Keratinocyte (primary cell): ENCODE data around the gene UPB1. TPM values are rescaled to one million over a fixed set of nuclear protein-coding genes. Genes with fewer than 3 reads are reported as not detected.
A peak's percentile ranks its signal among the peaks of the same experiment; 100 is the strongest.

Experiments
- DNase-seq: peaks from one replicate; pipeline ENCODE4 v3.0.0-alpha.2; 2011; ENCODE audit warnings: low read depth, missing footprints, low spot score
- FAIRE-seq: peaks from 2 replicates; lab custom pipeline; 2011; peaks lifted over from hg19 to GRCh38; lab: Jason Lieb, UNC
- H2AFZ ChIP-seq: 2 replicates; pipeline ENCODE4 v1.6.0; 2012; ENCODE audit warnings: low read length, control low read depth, inconsistent platforms; ENCODE audit not compliant: control insufficient read depth
- H3K27ac ChIP-seq: 2 replicates; pipeline ENCODE4 v1.5.1; 2011; ENCODE audit warnings: low read length; ENCODE audit not compliant: control insufficient read depth, insufficient read depth
- H3K27me3 ChIP-seq: 3 replicates; pipeline ENCODE4 v1.6.0; 2011; ENCODE audit warnings: low read length; ENCODE audit not compliant: control insufficient read depth, insufficient read depth; ENCODE audit errors: extremely low read depth
- H3K36me3 ChIP-seq, 2 experiments: 2 replicates in 1 of 2; 3 replicates in 1 of 2; pipeline ENCODE4 v1.5.1; 2011; ENCODE audit warnings: low read length in 2 of 2, mild to moderate bottlenecking in 1 of 2; ENCODE audit not compliant: control insufficient read depth in 2 of 2, insufficient read depth in 2 of 2; ENCODE audit errors: extremely low read depth in 1 of 2
- H3K4me1 ChIP-seq: 3 replicates; pipeline ENCODE4 v1.5.1; 2011; ENCODE audit warnings: low read length; ENCODE audit not compliant: control insufficient read depth, insufficient read depth; ENCODE audit errors: extremely low read depth
- H3K4me2 ChIP-seq: 3 replicates; pipeline ENCODE4 v1.6.0; 2011; ENCODE audit warnings: low read depth, low read length; ENCODE audit not compliant: control insufficient read depth, insufficient read depth; ENCODE audit errors: extremely low read depth
- H3K4me3 ChIP-seq, 3 experiments: fragments of 200-600 bp in 1 of 3; sonication (generic) in 1 of 3; 2 replicates in 2 of 3; 3 replicates in 1 of 3; pipeline ENCODE4 v1.5.1; 2011 to 2016; ENCODE audit warnings: low read length in 3 of 3, mild to moderate bottlenecking in 3 of 3, control low read depth in 2 of 3, inconsistent platforms in 1 of 3, low read depth in 1 of 3, mixed read lengths in 1 of 3, mixed run types in 1 of 3, moderate library complexity in 1 of 3; ENCODE audit not compliant: control insufficient read depth in 2 of 3, insufficient read depth in 2 of 3; ENCODE audit errors: extremely low read depth in 1 of 3
- H3K79me2 ChIP-seq: 2 replicates; pipeline ENCODE4 v1.6.0; 2012; ENCODE audit warnings: low read length; ENCODE audit not compliant: control insufficient read depth, insufficient read depth
- H3K9ac ChIP-seq: 3 replicates; pipeline ENCODE4 v1.6.0; 2011; ENCODE audit warnings: low read length; ENCODE audit not compliant: control insufficient read depth, insufficient read depth; ENCODE audit errors: extremely low read depth
- H3K9me1 ChIP-seq: 3 replicates; pipeline ENCODE4 v1.6.0; 2011; ENCODE audit warnings: low read length; ENCODE audit not compliant: control insufficient read depth, insufficient read depth; ENCODE audit errors: extremely low read depth
- H3K9me3 ChIP-seq: 2 replicates; pipeline ENCODE4 v1.5.1; 2012; ENCODE audit warnings: low read depth, low read length; ENCODE audit not compliant: control insufficient read depth
- H4K20me1 ChIP-seq: 3 replicates; pipeline ENCODE4 v1.6.0; 2011; ENCODE audit warnings: low read length; ENCODE audit not compliant: control insufficient read depth, insufficient read depth; ENCODE audit errors: extremely low read depth
- EZH2 ChIP-seq: IDR thresholded peaks from one replicate; pipeline ENCODE4 v1.6.1; 2012; ENCODE audit warnings: inconsistent platforms, mild to moderate bottlenecking, low read length, moderate library complexity
- dilution Hi-C: fragments of 300-500 bp; cut with MboI; formaldehyde crosslinking; loops from one replicate; pipeline ENCODE4 v1.7.0; 2020; ENCODE audit warnings: low sequenced_read_pairs; ENCODE audit not compliant: extremely low pct_ligation_motif_present
- polyA plus RNA-seq, 5 experiments: library from polyadenylated mRNA; depleted of rRNA in 3 of 5; stranded (reverse) in 3 of 5; stranded (forward) in 1 of 5; unstranded in 1 of 5; fragments of >200 nt; gene quantifications; 1 replicate in 1 of 5; 2 replicates in 3 of 5; 3 replicates in 1 of 5; pipeline versions ENCODE4 v1.2.1 to v1.2.3, GENCODE V29; 2011 to 2012; ENCODE audit warnings: missing spikeins in 2 of 5, low read depth in 1 of 5, low replicate concordance in 1 of 5
- TF ChIP-seq, protein P1 (sequence below), 3 experiments: IDR thresholded peaks in 1 of 3; conservative IDR thresholded peaks in 1 of 3; optimal IDR thresholded peaks in 1 of 3; 2 replicates in 2 of 3; 3 replicates in 1 of 3; pipeline versions ENCODE3 to v1.5.1; 2011; ENCODE audit warnings: low read length in 3 of 3, mild to moderate bottlenecking in 3 of 3, moderate library complexity in 2 of 3, control low read depth in 1 of 3, inconsistent platforms in 1 of 3; ENCODE audit not compliant: insufficient read depth in 2 of 3; ENCODE audit errors: extremely low read depth in 1 of 3

UPB1 gene
- polyA plus RNA-seq, 1 donor (not counting 4 experiments of a cell fraction or from before 2014, with no cell fraction given): not detected

DNA sequence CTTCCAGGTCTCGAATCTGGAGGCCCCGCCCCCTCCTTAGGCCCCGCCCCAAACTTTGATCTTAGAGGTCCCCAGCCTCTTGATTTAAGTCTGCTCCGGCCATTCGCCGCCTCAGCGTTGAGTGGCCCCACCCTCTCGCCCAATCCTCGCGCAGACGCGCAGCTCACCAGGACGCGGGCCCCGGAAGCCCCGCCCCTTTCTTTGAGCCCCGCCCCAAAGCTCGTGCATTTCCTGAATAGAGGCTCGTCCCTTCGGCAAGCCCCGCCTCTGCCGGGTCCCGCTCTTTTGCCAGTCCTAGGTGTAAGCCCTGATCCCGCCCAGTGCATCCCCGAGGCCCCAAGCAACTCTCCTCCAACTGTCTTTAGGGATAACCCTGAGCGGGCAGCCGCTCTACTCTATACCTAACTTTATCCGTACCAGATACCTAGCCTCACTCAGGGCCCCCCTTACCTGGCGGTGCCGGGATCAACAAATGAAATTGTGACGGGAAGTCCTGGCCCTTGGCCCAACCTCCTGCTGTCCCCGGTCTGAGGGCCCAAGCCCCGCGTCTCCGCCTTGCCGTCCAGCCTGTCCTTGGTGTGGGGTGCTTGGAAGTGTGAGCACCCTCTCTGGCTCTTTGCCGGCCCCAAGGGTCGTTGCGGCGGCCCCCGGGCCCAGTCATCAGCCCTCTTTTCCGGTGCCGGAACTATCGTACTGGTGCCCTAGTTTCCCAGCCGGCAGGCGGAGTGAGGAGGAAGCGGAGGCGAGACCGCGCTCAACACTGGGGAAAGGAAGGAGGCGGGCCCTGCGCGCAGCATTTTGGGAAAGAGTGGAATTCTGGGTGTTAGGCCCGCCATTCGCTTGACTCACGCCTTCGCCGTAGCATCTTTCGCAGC, 60.3 kb downstream of the UPB1 start, which contains the start of gene SNRPD3:
Gene SNRPD3 (plus strand): TSS at position 835 of the 875 bp plus-strand sequence. CDS start 1,676 bp downstream, outside the sequence.
- TF ChIP-seq, protein P1, sequence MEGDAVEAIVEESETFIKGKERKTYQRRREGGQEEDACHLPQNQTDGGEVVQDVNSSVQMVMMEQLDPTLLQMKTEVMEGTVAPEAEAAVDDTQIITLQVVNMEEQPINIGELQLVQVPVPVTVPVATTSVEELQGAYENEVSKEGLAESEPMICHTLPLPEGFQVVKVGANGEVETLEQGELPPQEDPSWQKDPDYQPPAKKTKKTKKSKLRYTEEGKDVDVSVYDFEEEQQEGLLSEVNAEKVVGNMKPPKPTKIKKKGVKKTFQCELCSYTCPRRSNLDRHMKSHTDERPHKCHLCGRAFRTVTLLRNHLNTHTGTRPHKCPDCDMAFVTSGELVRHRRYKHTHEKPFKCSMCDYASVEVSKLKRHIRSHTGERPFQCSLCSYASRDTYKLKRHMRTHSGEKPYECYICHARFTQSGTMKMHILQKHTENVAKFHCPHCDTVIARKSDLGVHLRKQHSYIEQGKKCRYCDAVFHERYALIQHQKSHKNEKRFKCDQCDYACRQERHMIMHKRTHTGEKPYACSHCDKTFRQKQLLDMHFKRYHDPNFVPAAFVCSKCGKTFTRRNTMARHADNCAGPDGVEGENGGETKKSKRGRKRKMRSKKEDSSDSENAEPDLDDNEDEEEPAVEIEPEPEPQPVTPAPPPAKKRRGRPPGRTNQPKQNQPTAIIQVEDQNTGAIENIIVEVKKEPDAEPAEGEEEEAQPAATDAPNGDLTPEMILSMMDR (optimal IDR thresholded peaks at IDR 0.05 in 1 of 3, IDR thresholded peaks at IDR 0.05 in 1 of 3, conservative IDR thresholded peaks at IDR 0.05 in 1 of 3; ENCODE audit: extremely low read depth in 1 of 3, insufficient read depth in 2 of 3, low read length in 3 of 3): peak in 1 of 3 experiments; percentile 5
- TF ChIP-seq EZH2: no peak
- Histone ChIP-seq H3K4me2 (peak within 1 kb of the TSS; percentile 99), H3K4me3 (peak within 1 kb of the TSS; percentile 69 to 99 (median 87)), H3K27ac (peak within 1 kb of the TSS; percentile 98), H3K27me3 (no peaks in the 10 kb centered on the region), H3K79me2 (peaks cover 82% of the 10 kb centered on the region), H3K36me3 (peaks cover 15 to 33% of the 10 kb centered on the region in 2 experiments), H3K9me3 (no peaks in the 10 kb centered on the region), H2AFZ (peak within 1 kb of the TSS; percentile 98), H3K4me1 (peaks cover 24% of the 10 kb centered on the region), H4K20me1 (no peaks in the 10 kb centered on the region), H3K9ac (peak within 1 kb of the TSS; percentile 99), H3K9me1 (peaks cover 7% of the 10 kb centered on the region)
- dilution Hi-C loops: no loop called here
- DNase-seq (peak; percentile 94), FAIRE-seq (peak; percentile 74)

DNA sequence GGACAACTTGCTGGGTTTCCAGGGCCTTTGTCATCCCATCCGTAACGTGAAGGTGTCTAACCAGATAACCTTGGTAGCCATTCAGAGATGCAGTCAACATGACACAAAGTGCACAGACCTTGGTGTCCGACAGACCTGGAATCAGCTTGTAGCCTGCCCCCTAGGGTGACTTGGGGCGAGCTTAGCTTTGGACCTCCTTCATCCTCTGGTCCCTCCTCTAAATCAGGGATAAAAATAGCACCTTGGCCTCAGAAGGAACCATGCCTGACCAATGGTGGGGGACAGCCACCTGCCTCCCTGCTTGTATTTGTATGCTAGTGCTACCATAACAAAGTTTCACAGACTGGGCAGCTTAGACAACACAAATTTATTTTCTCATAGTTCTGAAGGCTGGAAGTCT, 64.3 kb downstream of the UPB1 start:
- TF ChIP-seq, protein P1 (optimal IDR thresholded peaks at IDR 0.05 in 1 of 3, IDR thresholded peaks at IDR 0.05 in 1 of 3, conservative IDR thresholded peaks at IDR 0.05 in 1 of 3; ENCODE audit: extremely low read depth in 1 of 3, insufficient read depth in 2 of 3, low read length in 3 of 3): no peak
- no peak for TF ChIP-seq EZH2
- Histone ChIP-seq H2AFZ (no peak overlapping the region), H3K9me1 (peaks cover 4% of the 10 kb centered on the region), H3K79me2 (peaks cover 84% of the 10 kb centered on the region), H3K9me3 (no peaks in the 10 kb centered on the region), H3K9ac (no peak overlapping the region), H4K20me1 (peaks cover 10% of the 10 kb centered on the region), H3K4me3 (no peak overlapping the region), H3K27ac (no peak overlapping the region), H3K36me3 (peaks cover 27 to 35% of the 10 kb centered on the region in 2 experiments), H3K27me3 (no peaks in the 10 kb centered on the region), H3K4me2 (no peak overlapping the region), H3K4me1 (peaks cover 11% of the 10 kb centered on the region)
- no peak for FAIRE-seq
- no peak for DNase-seq
- dilution Hi-C loops: no loop called here
